ENCODE measurements around the gene PCDHA5.
"Not testable (repeated sequence)": the region's sequence is repeated elsewhere in the genome, so short reads cannot be mapped to it uniquely, and the experiment has no call there.

Gene PCDHA5

GRCh38 chr5:140821375-140822280 is at the start of gene PCDHA5:
TSS of gene PCDHA5 (plus strand) at chr5:140821613.
- Histone ChIP-seq H3K79me2 (ENCODE audit: control insufficient read depth, insufficient read depth, low read length, unreplicated experiment) (no peaks in the 10 kb centered on the region), H3K4me3 (ENCODE audit: low read depth, low read length) (no peak within 1 kb of the TSS), H2AFZ (ENCODE audit: low read length, unreplicated experiment) (no peak within 1 kb of the TSS), H3K27me3 (ENCODE audit: insufficient read depth, low read length) (no peaks in the 10 kb centered on the region; the same call in 1 of the 2 replicates), H3K36me3 (ENCODE audit: insufficient read depth, low read length) (no peaks in the 10 kb centered on the region), H3K27ac (ENCODE audit: low read depth, low read length) (no peak within 1 kb of the TSS), H3K4me1 (ENCODE audit: control insufficient read depth, insufficient read depth, low read length, unreplicated experiment) (no peaks in the 10 kb centered on the region)

GRCh38 chr5:140780512-140780911 is 40.9 kb upstream of the PCDHA5 start:
- no peak overlapping the region for H2AFZ ChIP-seq (ENCODE audit: low read length, unreplicated experiment)
- H3K4me1 ChIP-seq (ENCODE audit: control insufficient read depth, insufficient read depth, low read length, unreplicated experiment): no peaks in the 10 kb centered on the region
- no peaks in the 10 kb centered on the region for H3K79me2 ChIP-seq (ENCODE audit: control insufficient read depth, insufficient read depth, low read length, unreplicated experiment)
- H3K36me3 ChIP-seq (ENCODE audit: insufficient read depth, low read length): no peaks in the 10 kb centered on the region
- H3K27me3 ChIP-seq (ENCODE audit: insufficient read depth, low read length): no peaks in the 10 kb centered on the region
- H3K27ac ChIP-seq (ENCODE audit: low read depth, low read length): no peak overlapping the region
- H3K4me3 ChIP-seq (ENCODE audit: low read depth, low read length): no peak overlapping the region

- peaks cover 19% of the 10 kb centered on the region; the same call in 1 of the 2 replicates for H3K27me3 ChIP-seq (ENCODE audit: insufficient read depth, low read length)
- H3K27ac ChIP-seq (ENCODE audit: low read depth, low read length): no peak within 1 kb of the TSS
- H2AFZ ChIP-seq (ENCODE audit: low read length, unreplicated experiment): no peak within 1 kb of the TSS
- H3K4me1 ChIP-seq (ENCODE audit: control insufficient read depth, insufficient read depth, low read length, unreplicated experiment): no peaks in the 10 kb centered on the region
- H3K4me3 ChIP-seq (ENCODE audit: low read depth, low read length): no peak within 1 kb of the TSS
- H3K36me3 ChIP-seq (ENCODE audit: insufficient read depth, low read length): no peaks in the 10 kb centered on the region
- no peaks in the 10 kb centered on the region for H3K79me2 ChIP-seq (ENCODE audit: control insufficient read depth, insufficient read depth, low read length, unreplicated experiment)
Observed at GRCh38 chr5:140785905-140786686, 35.3 kb upstream of the PCDHA5 start, which contains the start of gene PCDHA1. TSS of gene PCDHA1 (plus strand) at chr5:140786140.

GRCh38 chr5:140787422-140787821 is 34.0 kb upstream of the PCDHA5 start:
- not testable (repeated sequence) for H3K4me3 ChIP-seq (ENCODE audit: low read depth, low read length); H3K36me3 ChIP-seq (ENCODE audit: insufficient read depth, low read length); H3K27ac ChIP-seq (ENCODE audit: low read depth, low read length); H2AFZ ChIP-seq (ENCODE audit: low read length, unreplicated experiment); H3K79me2 ChIP-seq (ENCODE audit: control insufficient read depth, insufficient read depth, low read length, unreplicated experiment); H3K4me1 ChIP-seq (ENCODE audit: control insufficient read depth, insufficient read depth, low read length, unreplicated experiment)
- H3K27me3 ChIP-seq (ENCODE audit: insufficient read depth, low read length): peaks cover 24% of the 10 kb centered on the region; the same call in 1 of the 2 replicates

- H3K79me2 ChIP-seq (ENCODE audit: control insufficient read depth, insufficient read depth, low read length, unreplicated experiment); H3K4me1 ChIP-seq (ENCODE audit: control insufficient read depth, insufficient read depth, low read length, unreplicated experiment); H3K4me3 ChIP-seq (ENCODE audit: low read depth, low read length); H3K27ac ChIP-seq (ENCODE audit: low read depth, low read length); H3K36me3 ChIP-seq (ENCODE audit: insufficient read depth, low read length); H2AFZ ChIP-seq (ENCODE audit: low read length, unreplicated experiment): not testable (repeated sequence)
- H3K27me3 ChIP-seq (ENCODE audit: insufficient read depth, low read length): peaks cover 24% of the 10 kb centered on the region; the same call in 1 of the 2 replicates
Observed at GRCh38 chr5:140787849-140788504, 33.4 kb upstream of the PCDHA5 start.

- no peak overlapping the region for H3K4me3 ChIP-seq (ENCODE audit: low read depth, low read length)
- no peaks in the 10 kb centered on the region for H3K79me2 ChIP-seq (ENCODE audit: control insufficient read depth, insufficient read depth, low read length, unreplicated experiment)
- no peak overlapping the region for H3K27ac ChIP-seq (ENCODE audit: low read depth, low read length)
- peaks cover 26% of the 10 kb centered on the region; the same call in 1 of the 2 replicates for H3K27me3 ChIP-seq (ENCODE audit: insufficient read depth, low read length)
- H3K36me3 ChIP-seq (ENCODE audit: insufficient read depth, low read length): no peaks in the 10 kb centered on the region
- no peaks in the 10 kb centered on the region for H3K4me1 ChIP-seq (ENCODE audit: control insufficient read depth, insufficient read depth, low read length, unreplicated experiment)
- no peak overlapping the region for H2AFZ ChIP-seq (ENCODE audit: low read length, unreplicated experiment)
Observed at GRCh38 chr5:140791089-140791488, 30.3 kb upstream of the PCDHA5 start.

- Histone ChIP-seq H3K4me3 (ENCODE audit: low read depth, low read length) (no peak within 1 kb of the TSS), H2AFZ (ENCODE audit: low read length, unreplicated experiment) (no peak within 1 kb of the TSS), H3K36me3 (ENCODE audit: insufficient read depth, low read length) (no peaks in the 10 kb centered on the region), H3K79me2 (ENCODE audit: control insufficient read depth, insufficient read depth, low read length, unreplicated experiment) (no peaks in the 10 kb centered on the region), H3K27ac (ENCODE audit: low read depth, low read length) (no peak within 1 kb of the TSS), H3K4me1 (ENCODE audit: control insufficient read depth, insufficient read depth, low read length, unreplicated experiment) (no peaks in the 10 kb centered on the region), H3K27me3 (ENCODE audit: insufficient read depth, low read length) (peaks cover 10% of the 10 kb centered on the region; the same call in 1 of the 2 replicates)
Observed at GRCh38 chr5:140794595-140795258, 26.7 kb upstream of the PCDHA5 start, which contains the start of gene PCDHA2. TSS of gene PCDHA2 (plus strand) at chr5:140794852.

- Histone ChIP-seq H3K4me1 (ENCODE audit: control insufficient read depth, insufficient read depth, low read length, unreplicated experiment) (no peaks in the 10 kb centered on the region), H3K27me3 (ENCODE audit: insufficient read depth, low read length) (peaks cover 10% of the 10 kb centered on the region; the same call in 1 of the 2 replicates), H3K27ac (ENCODE audit: low read depth, low read length) (no peak overlapping the region), H3K79me2 (ENCODE audit: control insufficient read depth, insufficient read depth, low read length, unreplicated experiment) (no peaks in the 10 kb centered on the region), H3K4me3 (ENCODE audit: low read depth, low read length) (no peak overlapping the region), H3K36me3 (ENCODE audit: insufficient read depth, low read length) (no peaks in the 10 kb centered on the region), H2AFZ (ENCODE audit: low read length, unreplicated experiment) (no peak overlapping the region)
Observed at GRCh38 chr5:140795259-140795641, 26.2 kb upstream of the PCDHA5 start.

GRCh38 chr5:140796072-140796717 is 25.2 kb upstream of the PCDHA5 start:
- not testable (repeated sequence) for H3K27ac ChIP-seq (ENCODE audit: low read depth, low read length); H3K27me3 ChIP-seq (ENCODE audit: insufficient read depth, low read length); H2AFZ ChIP-seq (ENCODE audit: low read length, unreplicated experiment); H3K36me3 ChIP-seq (ENCODE audit: insufficient read depth, low read length); H3K4me1 ChIP-seq (ENCODE audit: control insufficient read depth, insufficient read depth, low read length, unreplicated experiment); H3K4me3 ChIP-seq (ENCODE audit: low read depth, low read length); H3K79me2 ChIP-seq (ENCODE audit: control insufficient read depth, insufficient read depth, low read length, unreplicated experiment)
